Activated naive CD4-positive, alpha-beta T cell treated with anti-CD3 and anti-CD28 coated beads for 36 hours (primary cell): Measurements from ENCODE around the gene SLC8A1. TPM values are rescaled to one million over a fixed set of nuclear protein-coding genes. Genes with fewer than 3 reads are reported as not detected.

Source experiments
- CTCF ChIA-PET: fragments of 350-600 bp; sonication (Branson Sonifier 250); formaldehyde crosslinking; loops from one replicate; lab custom pipeline; 2021; ENCODE audit warnings: antibody characterized with exemption; lab: Charles Lee
- DNase-seq: peaks from one replicate; pipeline ENCODE4 v3.0.0-alpha.2; 2020
- H3K27ac Mint-ChIP-seq: one replicate; pipeline ENCODE4 v1.8.0; 2021; ENCODE audit warnings: mild to moderate bottlenecking, mixed read lengths
- H3K27me3 Mint-ChIP-seq: one replicate; pipeline ENCODE4 v1.8.0; 2021; ENCODE audit warnings: low read depth, mixed read lengths
- H3K36me3 Mint-ChIP-seq: one replicate; pipeline ENCODE4 v1.8.0; 2021; ENCODE audit warnings: low read depth, mixed read lengths
- H3K4me1 Mint-ChIP-seq: one replicate; pipeline ENCODE4 v1.8.0; 2021; ENCODE audit warnings: low read depth, mixed read lengths
- H3K4me3 Mint-ChIP-seq: one replicate; pipeline ENCODE4 v1.8.0; 2021; ENCODE audit warnings: mild to moderate bottlenecking, moderate library complexity, mixed read lengths
- H3K9me3 Mint-ChIP-seq: one replicate; pipeline ENCODE4 v1.8.0; 2021; ENCODE audit warnings: mixed read lengths
- intact Hi-C: fragments of 100-400 bp; cut with micrococcal nuclease; formaldehyde crosslinking; loops from one replicate; pipeline ENCODE4 v1.15.1; 2023
- total RNA-seq, 2 experiments: library from RNA; stranded (reverse); gene quantifications; one replicate each; pipeline ENCODE4 v1.2.3, GENCODE V29; 2021

Gene SLC8A1
- total RNA-seq, 2 experiments from 2014 or later, result 0.60 to 0.99 TPM

DNA sequence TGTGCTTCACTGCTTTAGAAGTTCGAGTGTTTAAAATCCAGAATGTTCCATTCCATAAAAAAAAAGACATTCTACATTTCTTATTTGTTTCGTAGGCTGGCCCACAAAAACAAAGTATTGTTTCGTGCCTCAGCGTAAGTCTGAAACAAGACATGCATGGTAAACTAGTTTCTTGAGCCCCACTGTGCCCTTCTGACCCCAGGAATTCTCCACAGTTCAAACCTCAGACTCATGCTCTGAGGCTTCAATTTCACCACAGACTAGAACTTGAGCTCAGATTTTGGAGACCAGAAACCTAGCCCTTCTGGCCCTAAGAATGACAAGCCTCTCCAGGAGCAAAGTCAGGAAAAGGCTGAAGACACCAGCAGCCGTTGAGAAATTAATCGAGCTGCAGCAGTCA lies 151.5 kb downstream of the SLC8A1 start:
- no peak overlapping the region for H3K27ac Mint-ChIP-seq

DNA sequence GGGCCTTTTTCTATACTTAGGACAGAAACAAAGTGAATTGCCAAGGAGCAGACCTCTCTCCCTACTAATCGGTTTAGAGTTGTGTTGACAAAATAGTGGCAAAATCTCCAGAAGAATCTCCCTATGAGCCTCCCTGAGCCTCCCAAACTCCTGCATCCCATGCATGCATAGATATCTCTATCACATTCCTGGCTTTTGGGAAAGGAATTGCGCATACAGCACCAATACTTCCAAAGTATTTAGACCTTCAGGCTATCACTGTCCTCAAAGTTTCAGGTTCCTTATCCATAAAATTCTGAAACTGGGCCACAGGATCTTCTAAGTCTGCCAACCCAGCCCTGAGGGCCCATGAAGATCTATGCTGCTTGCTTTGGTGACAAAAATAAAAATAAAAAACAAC lies 152.1 kb downstream of the SLC8A1 start:
- no peak for DNase-seq
- H3K4me3 Mint-ChIP-seq, result no peak overlapping the region
- H3K4me1 Mint-ChIP-seq, result no peaks in the 10 kb centered on the region
- CTCF ChIA-PET, result no interaction called here
- no peaks in the 10 kb centered on the region for H3K9me3 Mint-ChIP-seq
- intact Hi-C loops, result no loop called here
- H3K36me3 Mint-ChIP-seq, result no peaks in the 10 kb centered on the region
- no peak overlapping the region for H3K27ac Mint-ChIP-seq
- no peaks in the 10 kb centered on the region for H3K27me3 Mint-ChIP-seq

More for the DNA sequence above, 151.5 kb downstream of the SLC8A1 start:
- Mint-ChIP-seq H3K4me3 (no peak overlapping the region), H3K4me1 (no peaks in the 10 kb centered on the region), H3K9me3 (no peaks in the 10 kb centered on the region), H3K36me3 (no peaks in the 10 kb centered on the region), H3K27me3 (no peaks in the 10 kb centered on the region)
- CTCF ChIA-PET, result no interaction called here
- DNase-seq, result no peak
- intact Hi-C loops, result no loop called here

DNA sequence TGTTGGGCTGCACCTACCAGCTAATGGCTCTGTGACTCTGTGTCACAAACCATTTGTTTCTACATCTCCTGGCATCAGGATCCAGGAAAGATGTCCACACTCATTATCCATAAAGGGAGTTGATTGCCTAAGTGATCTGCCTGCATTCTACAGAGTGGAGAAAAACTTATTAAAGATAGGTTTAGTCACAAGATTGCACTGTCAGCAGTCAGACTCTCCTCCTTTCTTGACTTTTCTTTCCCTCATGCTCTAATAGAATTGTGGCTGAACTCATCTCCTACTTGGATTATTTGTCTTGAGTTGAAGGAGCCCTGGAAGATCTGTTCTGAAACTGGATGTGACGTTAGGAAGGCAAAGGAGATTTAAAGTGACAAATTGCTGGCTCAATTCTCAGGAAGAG lies 152.7 kb downstream of the SLC8A1 start:
- CTCF ChIA-PET, result no interaction called here
- Mint-ChIP-seq H3K27me3 (no peaks in the 10 kb centered on the region), H3K27ac (no peak overlapping the region), H3K36me3 (no peaks in the 10 kb centered on the region), H3K4me3 (no peak overlapping the region), H3K9me3 (no peaks in the 10 kb centered on the region), H3K4me1 (no peaks in the 10 kb centered on the region)
- no peak for DNase-seq
- intact Hi-C loops, result no loop called here

DNA sequence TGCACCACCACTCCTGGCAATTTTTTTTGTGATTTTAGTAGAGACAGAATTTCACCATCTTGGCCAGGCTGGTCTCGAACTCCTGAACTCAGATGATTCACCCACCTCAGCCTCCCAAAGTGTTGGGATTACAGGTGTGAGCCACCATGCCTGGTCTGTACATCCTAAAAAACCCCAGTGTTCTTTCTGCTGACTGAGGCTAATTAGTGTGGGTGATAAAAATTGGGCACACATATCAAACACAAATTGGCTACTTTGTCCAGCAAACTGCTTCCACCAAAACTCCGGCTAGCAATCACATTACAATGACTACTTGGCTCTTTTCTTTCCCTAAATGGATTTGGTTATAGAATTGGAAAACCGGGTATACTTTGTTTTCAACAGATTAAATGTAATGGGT lies 153.9 kb downstream of the SLC8A1 start:
- H3K36me3 Mint-ChIP-seq, result no peaks in the 10 kb centered on the region
- CTCF ChIA-PET, result no interaction called here
- no peak for DNase-seq
- no peak overlapping the region for H3K4me3 Mint-ChIP-seq
- no peaks in the 10 kb centered on the region for H3K27me3 Mint-ChIP-seq
- no peak overlapping the region for H3K27ac Mint-ChIP-seq
- no peaks in the 10 kb centered on the region for H3K4me1 Mint-ChIP-seq
- no peaks in the 10 kb centered on the region for H3K9me3 Mint-ChIP-seq
- intact Hi-C loops, result no loop called here

DNA sequence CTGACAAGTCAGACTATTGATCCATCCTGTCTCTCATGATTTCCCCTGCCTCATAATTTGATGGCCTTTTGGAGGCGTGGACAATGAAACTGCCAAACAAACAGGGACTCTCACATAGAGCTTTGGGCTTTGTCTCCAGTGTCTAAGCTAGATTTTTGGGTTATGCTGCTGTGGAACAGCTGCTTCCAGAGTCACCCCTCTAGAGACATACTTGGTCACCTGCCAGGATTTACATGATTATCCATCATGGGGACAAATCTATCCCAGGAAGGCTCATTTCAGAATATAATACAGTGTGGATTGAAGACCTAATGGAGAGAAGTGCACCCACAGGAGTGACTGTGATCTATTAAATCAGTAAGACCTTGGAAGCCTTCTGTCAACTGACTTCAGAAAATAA lies 159.6 kb downstream of the SLC8A1 start:
- H3K36me3 Mint-ChIP-seq, result no peaks in the 10 kb centered on the region
- H3K4me1 Mint-ChIP-seq, result no peaks in the 10 kb centered on the region
- intact Hi-C loops, result no loop called here
- no peak overlapping the region for H3K4me3 Mint-ChIP-seq
- H3K27me3 Mint-ChIP-seq, result no peaks in the 10 kb centered on the region
- no peaks in the 10 kb centered on the region for H3K9me3 Mint-ChIP-seq
- CTCF ChIA-PET, result no interaction called here
- H3K27ac Mint-ChIP-seq, result no peak overlapping the region
- DNase-seq, result no peak

DNA sequence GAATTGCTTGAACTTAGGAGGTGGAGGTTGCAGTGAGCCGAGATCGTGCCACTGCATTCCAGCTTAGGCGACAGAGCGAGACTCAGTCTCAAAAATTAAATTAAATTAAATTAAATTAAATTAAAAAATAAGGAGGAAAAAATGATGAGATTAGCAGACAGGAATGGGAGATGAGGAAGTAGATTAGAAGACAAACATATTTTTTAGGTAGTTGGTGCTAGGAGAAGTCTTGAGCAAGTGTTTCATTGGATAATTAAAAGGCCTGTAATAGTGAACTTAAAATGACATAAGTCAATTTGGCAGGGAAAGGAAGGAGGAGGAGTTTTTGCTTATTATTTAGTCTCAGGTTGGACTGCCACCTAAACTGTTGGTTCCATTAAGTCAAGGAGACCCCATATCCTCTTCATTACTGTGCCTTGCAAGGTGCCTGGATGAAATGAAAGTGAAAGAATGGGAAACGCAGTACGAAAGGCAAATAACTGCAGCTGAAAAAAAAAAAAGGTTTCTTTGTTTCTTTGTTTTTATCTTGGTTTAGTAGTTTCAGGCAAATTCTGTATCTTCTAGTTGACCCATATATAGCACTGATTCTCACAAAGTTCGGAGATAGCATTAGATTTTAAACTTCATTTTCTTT lies 162.0 kb downstream of the SLC8A1 start:
- CTCF ChIA-PET, result no interaction called here
- Mint-ChIP-seq H3K27me3 (no peaks in the 10 kb centered on the region), H3K9me3 (no peaks in the 10 kb centered on the region), H3K36me3 (no peaks in the 10 kb centered on the region), H3K4me3 (no peak overlapping the region), H3K4me1 (no peaks in the 10 kb centered on the region), H3K27ac (no peak overlapping the region)
- no peak for DNase-seq
- intact Hi-C loops, result no loop called here

DNA sequence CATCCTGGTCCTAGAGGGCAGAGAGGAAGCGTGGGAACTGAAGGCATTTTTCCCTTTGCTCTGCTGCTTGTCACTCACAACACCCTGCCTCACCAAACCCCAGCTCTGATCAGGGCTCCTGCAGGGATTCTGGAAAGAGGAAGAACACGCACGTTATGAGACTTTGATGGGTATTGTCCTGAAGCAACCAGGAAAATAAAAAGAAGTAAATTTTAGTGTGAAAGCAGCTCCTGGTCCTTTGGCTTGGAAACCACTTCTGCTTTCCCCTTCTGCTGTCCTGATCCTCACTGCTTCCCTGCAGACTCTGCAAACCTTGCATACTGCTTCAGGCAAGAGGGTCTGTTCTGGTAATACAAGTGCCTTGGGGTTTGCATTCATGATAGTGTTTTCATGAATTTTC lies 164.1 kb downstream of the SLC8A1 start:
- intact Hi-C loops, result no loop called here
- CTCF ChIA-PET, result no interaction called here
- Mint-ChIP-seq H3K4me3 (no peak overlapping the region), H3K36me3 (no peaks in the 10 kb centered on the region), H3K9me3 (no peaks in the 10 kb centered on the region), H3K4me1 (no peaks in the 10 kb centered on the region), H3K27me3 (no peaks in the 10 kb centered on the region), H3K27ac (no peak overlapping the region)
- DNase-seq, result no peak

DNA sequence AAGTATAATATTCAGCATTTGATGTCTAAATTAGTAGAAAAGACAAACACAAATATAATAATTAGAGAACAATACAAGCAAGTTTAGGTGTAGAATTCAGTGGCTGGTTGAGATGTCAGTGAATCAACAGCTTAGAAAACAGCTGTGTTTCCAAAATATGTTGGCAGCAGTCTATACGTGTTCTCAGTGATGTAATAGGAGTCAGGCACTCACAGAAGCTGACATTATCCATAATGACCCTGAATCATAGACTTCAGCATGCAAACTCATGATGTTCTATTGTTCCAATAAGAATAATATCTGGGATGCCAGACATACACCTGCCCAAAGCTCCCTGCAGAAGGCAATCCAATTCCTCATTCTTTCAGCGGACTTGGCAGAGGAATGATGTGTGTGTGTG lies 164.7 kb downstream of the SLC8A1 start:
- intact Hi-C loops, result no loop called here
- no peaks in the 10 kb centered on the region for H3K4me1 Mint-ChIP-seq
- no peaks in the 10 kb centered on the region for H3K36me3 Mint-ChIP-seq
- no peak for DNase-seq
- no peaks in the 10 kb centered on the region for H3K27me3 Mint-ChIP-seq
- no peak overlapping the region for H3K27ac Mint-ChIP-seq
- no peaks in the 10 kb centered on the region for H3K9me3 Mint-ChIP-seq
- CTCF ChIA-PET, result interaction anchor here (0.6 to 1.1 kb wide), 2 partner anchors 30 to 202 kb away, joined by 3 to 4 read pairs; no protein-coding TSS in a partner anchor
- H3K4me3 Mint-ChIP-seq, result no peak overlapping the region

DNA sequence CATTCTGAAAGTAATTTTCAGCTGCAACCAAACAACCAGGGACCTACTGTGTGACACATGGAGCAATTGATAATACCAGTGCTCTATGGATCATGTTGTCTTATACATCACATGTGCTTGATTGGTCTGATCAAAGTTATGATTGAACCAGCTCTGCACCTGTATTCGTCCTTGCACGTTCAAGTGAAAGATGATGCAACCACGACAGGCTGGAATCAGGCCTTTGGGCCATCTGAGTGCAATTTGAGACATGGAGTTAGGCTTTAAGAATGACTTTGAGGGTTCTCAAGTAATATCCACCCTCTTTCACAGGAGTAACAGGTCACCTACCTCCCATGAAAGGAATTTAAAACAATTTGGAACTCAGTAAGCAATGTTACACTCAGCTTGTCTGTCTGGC lies 165.2 kb downstream of the SLC8A1 start:
- H3K27ac Mint-ChIP-seq, result no peak overlapping the region
- intact Hi-C loops, result no loop called here
- no peak overlapping the region for H3K4me3 Mint-ChIP-seq
- CTCF ChIA-PET, result interaction anchor here (0.6 to 1.1 kb wide), 2 partner anchors 30 to 202 kb away, joined by 3 to 4 read pairs; no protein-coding TSS in a partner anchor
- no peaks in the 10 kb centered on the region for H3K36me3 Mint-ChIP-seq
- no peaks in the 10 kb centered on the region for H3K27me3 Mint-ChIP-seq
- no peaks in the 10 kb centered on the region for H3K9me3 Mint-ChIP-seq
- no peak for DNase-seq
- H3K4me1 Mint-ChIP-seq, result no peaks in the 10 kb centered on the region

DNA sequence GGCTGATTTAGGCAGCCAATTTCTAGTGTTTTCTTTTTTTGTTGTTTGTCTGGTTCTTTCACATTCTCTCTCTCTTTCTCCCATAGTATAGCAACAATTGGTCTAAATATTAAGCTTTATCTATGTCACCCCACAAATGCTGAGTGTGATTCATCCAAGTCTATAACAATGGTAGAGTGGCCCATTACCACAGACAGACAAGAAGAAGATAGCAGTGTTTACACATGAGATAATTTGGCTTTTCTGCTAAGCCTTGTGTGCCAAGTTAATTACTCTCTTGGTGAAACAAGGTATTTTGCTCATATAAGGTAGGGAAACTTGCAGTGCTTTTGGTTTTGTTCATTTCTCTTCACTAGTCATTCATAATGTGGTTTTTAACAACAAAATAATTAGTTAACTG lies 166.5 kb downstream of the SLC8A1 start:
- Mint-ChIP-seq H3K9me3 (no peaks in the 10 kb centered on the region), H3K27me3 (no peaks in the 10 kb centered on the region), H3K27ac (no peak overlapping the region), H3K4me3 (no peak overlapping the region), H3K4me1 (no peaks in the 10 kb centered on the region), H3K36me3 (no peaks in the 10 kb centered on the region)
- intact Hi-C loops, result no loop called here
- DNase-seq, result no peak
- CTCF ChIA-PET, result no interaction called here

DNA sequence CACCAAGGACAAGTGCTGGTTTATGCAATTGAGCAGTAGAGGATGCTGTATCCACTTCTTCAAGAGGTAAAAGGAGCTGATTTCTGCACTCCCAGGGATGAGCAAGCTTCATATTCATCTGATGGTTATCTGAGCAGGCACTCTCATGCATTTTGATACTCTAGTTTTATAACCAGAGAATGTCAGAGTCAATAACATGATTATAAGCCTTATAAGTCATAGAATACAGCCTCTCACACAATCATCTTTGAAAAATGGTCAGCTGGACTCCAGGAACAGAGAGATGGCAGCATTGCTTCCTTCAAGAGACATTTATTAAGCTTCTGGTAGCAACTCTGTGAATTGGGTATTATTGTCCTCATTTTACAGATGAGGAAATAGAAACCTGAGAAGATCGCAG lies 167.1 kb downstream of the SLC8A1 start:
- H3K36me3 Mint-ChIP-seq, result no peaks in the 10 kb centered on the region
- CTCF ChIA-PET, result no interaction called here

DNA sequence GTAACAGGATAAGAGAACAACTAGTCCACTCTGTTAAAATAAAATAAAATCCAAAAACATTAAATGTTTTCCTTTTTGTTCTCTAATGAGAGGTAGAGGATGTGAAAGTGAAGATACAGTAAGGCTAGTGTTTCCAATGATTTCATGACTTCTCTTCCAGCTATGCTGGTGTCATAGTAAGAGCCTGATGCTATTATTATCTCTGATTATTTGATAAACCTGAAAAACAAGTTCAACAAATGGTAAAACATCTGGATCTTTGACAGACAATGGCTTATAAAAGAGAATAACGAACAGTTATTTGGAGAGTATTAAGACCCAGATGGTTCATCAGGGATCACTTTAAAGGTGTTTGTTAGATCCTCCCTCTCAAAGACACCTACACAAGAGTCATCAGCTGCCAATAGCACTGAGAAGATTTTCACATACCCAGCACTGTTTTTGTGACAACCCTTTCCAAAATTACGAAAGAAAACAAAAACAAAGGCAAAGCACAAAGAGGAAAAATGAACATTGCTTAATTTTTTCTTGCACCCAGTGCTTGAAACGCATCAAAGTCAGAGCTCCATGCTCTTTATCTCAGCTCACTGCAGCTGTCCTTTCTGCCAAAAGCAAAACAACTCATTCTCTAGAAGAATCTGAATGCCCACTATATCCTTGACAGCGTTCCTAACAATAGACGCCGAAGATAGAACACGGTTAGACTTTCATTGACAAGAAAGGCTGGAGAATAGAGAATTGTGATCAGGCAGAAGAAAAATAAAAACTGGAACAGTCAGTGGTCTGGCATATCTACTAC lies 168.6 kb downstream of the SLC8A1 start:
- no peaks in the 10 kb centered on the region for H3K27me3 Mint-ChIP-seq

More for the DNA sequence above, 167.1 kb downstream of the SLC8A1 start:
- DNase-seq, result no peak
- intact Hi-C loops, result no loop called here
- no peaks in the 10 kb centered on the region for H3K9me3 Mint-ChIP-seq
- no peak overlapping the region for H3K27ac Mint-ChIP-seq
- no peak overlapping the region for H3K4me3 Mint-ChIP-seq
- no peaks in the 10 kb centered on the region for H3K27me3 Mint-ChIP-seq
- no peaks in the 10 kb centered on the region for H3K4me1 Mint-ChIP-seq

DNA sequence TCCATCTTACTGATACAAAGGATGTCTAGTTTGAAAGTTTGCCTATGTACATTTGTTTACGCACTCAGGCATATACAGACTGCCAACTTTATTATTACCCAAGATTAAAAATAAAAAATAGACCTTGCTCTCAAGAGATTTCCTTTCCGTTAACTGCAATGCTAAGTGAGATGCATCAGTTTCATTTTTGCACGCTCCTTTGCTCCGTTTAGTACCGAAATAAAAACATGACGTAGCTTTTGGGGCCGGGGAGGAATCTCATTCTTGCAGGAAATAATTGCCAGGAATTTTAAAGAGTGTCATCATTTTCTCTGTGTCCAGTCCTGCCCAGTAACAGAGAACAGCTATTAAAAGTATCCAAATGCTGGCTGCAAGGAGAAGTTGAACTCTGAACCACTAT lies 169.5 kb downstream of the SLC8A1 start:
- Mint-ChIP-seq H3K4me1 (no peaks in the 10 kb centered on the region), H3K9me3 (no peaks in the 10 kb centered on the region), H3K4me3 (no peak overlapping the region), H3K27ac (no peak overlapping the region), H3K27me3 (no peaks in the 10 kb centered on the region), H3K36me3 (no peaks in the 10 kb centered on the region)
- intact Hi-C loops, result no loop called here
- CTCF ChIA-PET, result interaction anchor here (0.7 kb wide), 1 partner anchor 298 kb away, joined by 4 read pairs; no protein-coding TSS in a partner anchor
- no peak for DNase-seq

More for the DNA sequence above, 168.6 kb downstream of the SLC8A1 start:
- Mint-ChIP-seq H3K9me3 (no peaks in the 10 kb centered on the region), H3K36me3 (no peaks in the 10 kb centered on the region), H3K4me3 (no peak overlapping the region), H3K27ac (no peak overlapping the region), H3K4me1 (no peaks in the 10 kb centered on the region)
- DNase-seq, result no peak
- intact Hi-C loops, result no loop called here
- CTCF ChIA-PET, result no interaction called here
